SK-N-SH (cell line): Measurements from ENCODE around the gene LTF. TPM values are rescaled to one million over a fixed set of nuclear protein-coding genes. Genes with fewer than 3 reads are reported as not detected.

Experiments used
- CTCF ChIA-PET: fragments of 300-600, 350-600 bp; formaldehyde crosslinking; extraction: SDS; loops from one replicate; lab custom pipeline; 2021; lab: Yijun Ruan, JAX
- POLR2A ChIA-PET: fragments of 350-600 bp; sonication (Branson Sonifier 250); formaldehyde crosslinking; extraction: SDS; loops from one replicate; lab custom pipeline; 2020; ENCODE audit warnings: antibody characterized with exemption, inconsistent platforms; lab: Yijun Ruan, JAX
- DNase-seq: peaks from one replicate; pipeline ENCODE4 v3.0.0; 2012
- H2AFZ ChIP-seq: fragments of 200-600 bp; sonication (generic); 2 replicates; pipeline ENCODE4 v1.8.1; 2016; ENCODE audit warnings: antibody characterized with exemption, mild to moderate bottlenecking, low read depth
- H3F3A ChIP-seq: fragments of 200-600 bp; sonication (generic); replicated peaks from 2 replicates; pipeline ENCODE3; 2016; ENCODE audit warnings: antibody characterized with exemption, mild to moderate bottlenecking; ENCODE audit not compliant: insufficient read depth
- H3K27ac ChIP-seq, 2 experiments: fragments of 200-500 bp in 1 of 2; fragments of 200-600 bp in 1 of 2; sonication (Bioruptor generic) in 1 of 2; sonication (generic), shearing (Covaris generic) in 1 of 2; 2 replicates each; pipeline versions ENCODE4 v1.5.1 to v1.6.1; 2014 to 2016; ENCODE audit warnings: low read depth in 2 of 2, inconsistent platforms in 1 of 2, low read length in 1 of 2, mild to moderate bottlenecking in 1 of 2, mixed read lengths in 1 of 2
- H3K27me3 ChIP-seq: fragments of 200-600 bp; sonication (generic), shearing (Covaris generic); 2 replicates; pipeline ENCODE4 v1.6.1; 2016; ENCODE audit warnings: mixed run types; ENCODE audit not compliant: insufficient read depth
- H3K36me3 ChIP-seq, 2 experiments: fragments of 200-500 bp in 1 of 2; fragments of 200-600 bp in 1 of 2; sonication (Bioruptor generic) in 1 of 2; sonication (generic) in 1 of 2; replicated peaks in 1 of 2; 2 replicates each; pipeline versions ENCODE3 to v1.5.1; 2014 to 2016; ENCODE audit warnings: low read length in 1 of 2, mild to moderate bottlenecking in 1 of 2; ENCODE audit not compliant: insufficient read depth in 2 of 2, control insufficient read depth in 1 of 2
- H3K4me1 ChIP-seq, 2 experiments: fragments of 200-500 bp in 1 of 2; fragments of 200-600 bp in 1 of 2; sonication (Bioruptor generic) in 1 of 2; sonication (generic), shearing (Covaris generic) in 1 of 2; 2 replicates each; pipeline versions ENCODE4 v1.5.1 to v1.6.1; 2014 to 2016; ENCODE audit warnings: low read depth in 1 of 2, low read length in 1 of 2, mixed run types in 1 of 2; ENCODE audit not compliant: insufficient read depth in 2 of 2, control insufficient read depth in 1 of 2
- H3K4me2 ChIP-seq: fragments of 200-600 bp; sonication (generic), shearing (Covaris generic); 2 replicates; pipeline ENCODE4 v1.6.1; 2017; ENCODE audit warnings: mixed run types
- H3K4me3 ChIP-seq, 2 experiments: fragments of 200-500 bp in 1 of 2; fragments of 200-600 bp in 1 of 2; sonication (Bioruptor generic) in 1 of 2; sonication (generic), shearing (Covaris generic) in 1 of 2; 2 replicates each; pipeline versions ENCODE4 v1.5.1 to v1.8.1; 2014 to 2016; ENCODE audit warnings: low read depth in 2 of 2, inconsistent platforms in 1 of 2, low read length in 1 of 2, mild to moderate bottlenecking in 1 of 2, mixed read lengths in 1 of 2, moderate library complexity in 1 of 2
- H3K79me2 ChIP-seq: fragments of 200-600 bp; sonication (generic); 2 replicates; pipeline ENCODE4 v1.8.1; 2017; ENCODE audit warnings: mild to moderate bottlenecking; ENCODE audit not compliant: insufficient read depth
- H3K9ac ChIP-seq: fragments of 200-600 bp; sonication (generic); 2 replicates; pipeline ENCODE4 v1.6.1; 2017; ENCODE audit warnings: mixed run types
- H3K9me2 ChIP-seq: fragments of 200-600 bp; sonication (generic); 2 replicates; pipeline ENCODE4 v1.6.1; 2017; ENCODE audit warnings: mixed run types
- H3K9me3 ChIP-seq: fragments of 200-600 bp; sonication (generic); 2 replicates; pipeline ENCODE4 v1.6.1; 2017; ENCODE audit warnings: mixed run types, mild to moderate bottlenecking, moderate library complexity
- H4K20me1 ChIP-seq: fragments of 200-600 bp; sonication (generic); 2 replicates; pipeline ENCODE4 v1.6.1; 2017; ENCODE audit warnings: mild to moderate bottlenecking, mixed run types; ENCODE audit not compliant: insufficient read depth
- CHD2 ChIP-seq: fragments of 150-350 bp; IDR thresholded peaks from 2 replicates; pipeline ENCODE4 v1.6.1; 2018; ENCODE audit warnings: low read length; ENCODE audit not compliant: partially characterized antibody
- CTCF ChIP-seq: fragments of 200-600 bp; sonication (generic); IDR thresholded peaks from 2 replicates; pipeline ENCODE4 v1.6.1; 2017; ENCODE audit warnings: antibody characterized with exemption, mild to moderate bottlenecking, moderate library complexity
- EP300 ChIP-seq, 2 experiments: IDR thresholded peaks; 2 replicates each; pipeline versions ENCODE4 v1.4.0 to v1.6.1; 2012; ENCODE audit warnings: borderline replicate concordance in 1 of 2, low read depth in 1 of 2, low read length in 1 of 2
- IRF3 ChIP-seq: fragments of 150-350 bp; IDR thresholded peaks from 2 replicates; pipeline ENCODE4 v1.6.1; 2016; ENCODE audit warnings: mild to moderate bottlenecking, low read depth, low read length
- JUND ChIP-seq: IDR thresholded peaks from 2 replicates; pipeline ENCODE4 v1.4.0; 2012
- PBX3 ChIP-seq: IDR thresholded peaks from 2 replicates; pipeline ENCODE4; 2012
- RAD21 ChIP-seq: IDR thresholded peaks from 2 replicates; pipeline ENCODE4 v1.6.1; 2012; ENCODE audit warnings: mild to moderate bottlenecking, low read length
- RCOR1 ChIP-seq: fragments of 150-350 bp; IDR thresholded peaks from 2 replicates; pipeline ENCODE4 v1.6.1; 2017; ENCODE audit warnings: antibody characterized with exemption, low read length
- REST ChIP-seq: IDR thresholded peaks from 2 replicates; pipeline ENCODE4 v1.6.1; 2012; ENCODE audit warnings: mild to moderate bottlenecking, low read depth, low read length, moderate library complexity
- RXRA ChIP-seq: IDR thresholded peaks from 2 replicates; pipeline ENCODE4 v1.4.0; 2012; ENCODE audit warnings: low read depth, mild to moderate bottlenecking, borderline replicate concordance
- TAF1 ChIP-seq: IDR thresholded peaks from 2 replicates; pipeline ENCODE4 v1.6.1; 2012; ENCODE audit warnings: low read depth, mild to moderate bottlenecking, low read length, moderate library complexity, borderline replicate concordance
- TEAD4 ChIP-seq: IDR thresholded peaks from 2 replicates; pipeline ENCODE4 v1.4.0; 2012; ENCODE audit warnings: mild to moderate bottlenecking, borderline replicate concordance; ENCODE audit not compliant: insufficient read depth
- USF1 ChIP-seq: IDR thresholded peaks from 2 replicates; pipeline ENCODE4 v1.4.0; 2012; ENCODE audit warnings: low read depth, borderline replicate concordance
- WGBS: methylation state at CpG from one replicate; pipeline ENCODE4 v1.1.6; 2017; ENCODE audit warnings: low lambda C conversion rate; 5-methylcytosine and 5-hydroxymethylcytosine counted together
- polyA plus RNA-seq, 3 experiments: library from polyadenylated mRNA; depleted of rRNA; stranded (reverse); fragments of >200 nt; gene quantifications; 2 replicates each; pipeline ENCODE4 v1.2.3, GENCODE V29; 2012
- TF ChIP-seq, protein P1 (sequence below): IDR thresholded peaks from 2 replicates; pipeline ENCODE4 v1.4.0; 2012; ENCODE audit warnings: low read depth, borderline replicate concordance
- TF ChIP-seq, protein P2 (sequence below): IDR thresholded peaks from 2 replicates; pipeline ENCODE4 v1.4.0; 2012; ENCODE audit warnings: low read depth

LTF gene
- polyA plus RNA-seq, 1 of the 3 experiments (the other 2 are of a cell fraction) = not detected

DNA sequence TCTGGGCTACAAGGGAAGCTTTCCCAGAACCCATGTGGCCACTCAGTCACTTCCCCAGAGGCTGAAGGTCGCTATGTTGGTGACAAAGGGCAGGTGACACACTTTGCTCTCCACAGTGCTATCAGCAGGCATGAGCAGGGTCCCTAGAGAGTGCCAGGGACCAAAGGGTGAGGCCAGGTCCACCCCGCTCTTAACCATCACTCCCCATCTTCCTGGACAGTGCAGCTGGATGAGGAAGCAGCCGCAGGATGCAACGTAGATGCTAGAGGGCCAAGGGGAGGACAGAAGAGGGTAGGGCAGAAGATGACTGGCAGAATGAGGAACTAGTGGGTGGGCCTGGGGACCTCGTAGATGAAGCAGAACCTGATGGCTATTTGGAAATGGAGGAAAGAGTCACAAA, 13.6 kb upstream of the LTF start:
- no peak for DNase-seq
- Histone ChIP-seq H3K9me2 (no peaks in the 10 kb centered on the region), H3K79me2 (no peaks in the 10 kb centered on the region), H3F3A (no peaks in the 10 kb centered on the region), H3K4me1 (no peaks in the 10 kb centered on the region), H3K9ac (no peak overlapping the region), H3K9me3 (no peaks in the 10 kb centered on the region; the same call in 1 of the 2 replicates), H3K36me3 (no peaks in the 10 kb centered on the region), H3K4me2 (no peak overlapping the region), H3K27ac (no peak overlapping the region), H4K20me1 (no peaks in the 10 kb centered on the region), H2AFZ (no peak overlapping the region), H3K4me3 (no peak overlapping the region), H3K27me3 (peaks cover 7% of the 10 kb centered on the region; the same call in 1 of the 2 replicates)
- ChIA-PET POLR2A (no interaction called here), CTCF (interaction anchor here (11.6 kb wide), 1 partner anchor 10 kb away, joined by 77 read pairs; no protein-coding TSS in a partner anchor)
- WGBS = 27% methylated on average over 4 of the region's 5 CpGs
- TF ChIP-seq, protein P1, sequence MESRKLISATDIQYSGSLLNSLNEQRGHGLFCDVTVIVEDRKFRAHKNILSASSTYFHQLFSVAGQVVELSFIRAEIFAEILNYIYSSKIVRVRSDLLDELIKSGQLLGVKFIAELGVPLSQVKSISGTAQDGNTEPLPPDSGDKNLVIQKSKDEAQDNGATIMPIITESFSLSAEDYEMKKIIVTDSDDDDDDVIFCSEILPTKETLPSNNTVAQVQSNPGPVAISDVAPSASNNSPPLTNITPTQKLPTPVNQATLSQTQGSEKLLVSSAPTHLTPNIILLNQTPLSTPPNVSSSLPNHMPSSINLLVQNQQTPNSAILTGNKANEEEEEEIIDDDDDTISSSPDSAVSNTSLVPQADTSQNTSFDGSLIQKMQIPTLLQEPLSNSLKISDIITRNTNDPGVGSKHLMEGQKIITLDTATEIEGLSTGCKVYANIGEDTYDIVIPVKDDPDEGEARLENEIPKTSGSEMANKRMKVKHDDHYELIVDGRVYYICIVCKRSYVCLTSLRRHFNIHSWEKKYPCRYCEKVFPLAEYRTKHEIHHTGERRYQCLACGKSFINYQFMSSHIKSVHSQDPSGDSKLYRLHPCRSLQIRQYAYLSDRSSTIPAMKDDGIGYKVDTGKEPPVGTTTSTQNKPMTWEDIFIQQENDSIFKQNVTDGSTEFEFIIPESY = no peak
- no peak for TF ChIP-seq JUND
- TF ChIP-seq CHD2 = no peak
- TF ChIP-seq CTCF = no peak
- TF ChIP-seq REST = no peak

DNA sequence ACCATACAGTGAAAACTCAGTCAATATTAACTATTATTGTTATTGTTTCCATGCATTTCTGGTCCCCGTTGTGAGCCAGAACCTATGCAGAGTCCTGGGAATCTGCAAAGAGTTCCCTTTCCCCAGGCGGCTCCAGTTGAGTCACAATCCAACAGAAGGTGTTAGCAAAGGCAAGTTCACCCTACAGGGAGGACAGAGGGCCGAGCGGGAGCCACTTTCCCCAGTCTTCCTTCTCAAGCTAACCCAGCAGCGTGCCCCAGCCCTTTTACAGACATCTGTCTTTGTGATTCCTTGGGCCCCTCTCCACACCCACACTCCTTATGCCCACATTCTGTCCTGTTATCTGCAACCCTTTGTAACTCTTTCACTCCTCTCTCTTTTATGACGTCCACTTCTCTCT, 13.1 kb upstream of the LTF start:
- DNase-seq = no peak
- Histone ChIP-seq H3F3A (no peaks in the 10 kb centered on the region), H4K20me1 (no peaks in the 10 kb centered on the region), H3K4me3 (no peak overlapping the region), H3K9me3 (no peaks in the 10 kb centered on the region; the same call in 1 of the 2 replicates), H3K9me2 (no peaks in the 10 kb centered on the region), H3K79me2 (no peaks in the 10 kb centered on the region), H3K4me2 (no peak overlapping the region), H3K9ac (no peak overlapping the region), H3K36me3 (no peaks in the 10 kb centered on the region), H2AFZ (no peak overlapping the region), H3K27ac (no peak overlapping the region), H3K4me1 (no peaks in the 10 kb centered on the region), H3K27me3 (peaks cover 7% of the 10 kb centered on the region; the same call in 1 of the 2 replicates)
- 36% methylated on average over 6 of the region's 6 CpGs for WGBS
- ChIA-PET CTCF (interaction anchor here (11.6 kb wide), 1 partner anchor 11 kb away, joined by 77 read pairs; no protein-coding TSS in a partner anchor), POLR2A (no interaction called here)
- no peak for TF ChIP-seq CHD2
- TF ChIP-seq, protein P2, sequence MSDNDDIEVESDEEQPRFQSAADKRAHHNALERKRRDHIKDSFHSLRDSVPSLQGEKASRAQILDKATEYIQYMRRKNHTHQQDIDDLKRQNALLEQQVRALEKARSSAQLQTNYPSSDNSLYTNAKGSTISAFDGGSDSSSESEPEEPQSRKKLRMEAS = no peak
- TF ChIP-seq USF1 = no peak
- TF ChIP-seq TAF1 = no peak
- no peak for TF ChIP-seq TEAD4
- no peak for TF ChIP-seq IRF3
- no peak for TF ChIP-seq RCOR1
- no peak for TF ChIP-seq RAD21
- TF ChIP-seq PBX3 = no peak
- no peak for TF ChIP-seq RXRA
- no peak for TF ChIP-seq EP300 (IDR thresholded peaks at IDR 0.05; ENCODE audit: borderline replicate concordance in 1 of 2, low read depth in 1 of 2, low read length in 1 of 2)
